Fibroblast of skin of scalp (primary cell): ENCODE measurements around the gene CDK2.

Source experiments
- DNase-seq: peaks from one replicate; pipeline ENCODE4 v3.0.0-alpha.2; 2013

Gene CDK2

DNA sequence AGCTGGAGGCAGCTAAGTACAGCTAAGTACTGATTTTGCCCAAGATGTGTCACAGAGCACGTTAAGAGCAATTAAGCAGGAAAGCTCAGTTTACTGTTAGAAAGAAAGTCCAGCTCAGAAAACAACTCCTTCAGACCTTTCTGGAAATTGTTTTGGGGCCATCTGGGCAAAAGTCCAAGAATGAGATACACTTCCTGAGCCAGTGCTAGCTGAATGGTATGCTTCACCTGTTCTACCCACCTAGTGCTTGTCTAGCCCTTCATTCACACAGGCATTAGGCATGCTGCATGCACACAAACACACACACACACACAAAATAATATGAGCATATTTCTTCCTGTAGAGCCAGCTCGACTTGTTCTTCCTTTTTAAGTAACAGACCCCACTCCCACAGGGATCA, 47.6 kb downstream of the CDK2 start:
- no peak for DNase-seq

DNA sequence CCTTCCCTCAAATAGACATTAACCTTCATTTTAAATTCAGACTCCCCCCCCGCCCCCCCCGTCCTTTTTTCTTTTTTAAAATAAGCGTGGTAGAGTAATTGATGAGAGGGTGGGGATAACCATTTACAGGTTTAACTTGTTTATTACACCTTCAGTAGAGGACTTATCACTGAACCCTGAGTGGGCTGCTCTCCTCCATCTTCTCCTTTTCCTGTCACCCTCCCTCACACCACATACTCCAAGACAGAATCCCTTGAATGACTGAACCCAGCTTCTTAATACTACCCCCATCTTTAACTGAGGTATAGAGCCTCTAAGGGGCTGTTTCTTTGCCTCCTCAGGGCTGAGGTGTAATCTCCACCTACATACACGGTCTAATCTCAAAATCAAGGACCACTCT, 50.6 kb downstream of the CDK2 start:
- no peak for DNase-seq

DNA sequence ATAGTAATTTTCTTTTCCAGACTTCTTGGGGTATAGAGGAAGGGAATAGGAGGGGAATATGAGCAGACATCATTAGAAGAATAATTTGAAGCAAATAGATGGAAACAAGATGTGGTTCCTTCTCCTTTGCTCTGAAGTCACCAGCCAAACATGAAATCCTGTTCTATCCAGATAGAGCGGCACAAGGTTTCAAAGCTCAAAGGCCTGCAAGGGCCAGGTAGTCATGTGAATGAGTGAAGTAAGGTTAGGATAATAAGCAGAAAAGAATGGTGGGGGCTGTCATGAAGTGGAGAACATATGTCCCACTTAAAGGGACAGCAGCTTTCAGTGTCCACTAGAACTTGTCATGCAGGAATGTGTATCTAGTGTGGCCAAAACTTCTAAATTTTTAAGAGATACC, 51.7 kb downstream of the CDK2 start:
- no peak for DNase-seq

DNA sequence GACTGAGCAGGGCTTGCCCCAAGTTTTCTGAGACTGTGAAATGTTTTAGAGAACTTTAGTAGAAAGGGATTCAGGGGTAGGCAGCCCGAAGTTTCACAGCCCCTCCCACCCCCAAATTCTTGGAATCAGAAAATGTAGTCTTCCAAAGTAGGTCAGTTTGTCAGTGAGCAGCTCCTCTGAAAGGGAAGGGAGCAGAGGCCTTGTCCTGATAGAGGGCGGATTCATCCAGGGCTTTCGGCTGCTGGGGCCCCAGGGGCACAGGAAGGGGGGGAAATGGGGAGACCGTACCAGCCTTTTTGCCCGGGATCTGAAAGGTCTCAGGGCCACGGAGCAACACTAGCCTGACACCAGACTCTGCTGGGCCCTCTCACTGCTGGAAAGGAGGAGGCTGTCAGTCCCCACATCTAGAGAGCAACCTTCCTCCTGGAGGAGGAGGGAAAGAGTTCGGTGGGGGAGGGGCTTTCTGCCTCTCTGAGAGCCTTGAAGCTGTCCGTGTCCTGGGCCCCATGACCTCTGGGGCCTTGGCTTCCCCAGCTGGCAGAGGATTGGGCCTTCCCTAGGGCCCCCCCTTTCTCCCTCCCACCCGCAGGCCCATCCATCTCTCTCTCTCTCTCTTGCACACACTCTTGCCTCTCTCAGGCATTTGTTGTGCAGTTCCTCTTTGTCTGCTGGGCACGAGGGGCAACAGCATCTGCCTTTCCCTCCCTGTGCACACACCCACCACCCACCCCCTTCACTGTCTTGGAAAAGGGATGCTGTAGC, 54.0 kb downstream of the CDK2 start, which contains the start of gene IKZF4:
TSS of gene IKZF4 (plus strand) at position 621 of the 762 bp plus-strand sequence. CDS start 451 bp downstream, outside the sequence.
- DNase-seq = peak; percentile 32

DNA sequence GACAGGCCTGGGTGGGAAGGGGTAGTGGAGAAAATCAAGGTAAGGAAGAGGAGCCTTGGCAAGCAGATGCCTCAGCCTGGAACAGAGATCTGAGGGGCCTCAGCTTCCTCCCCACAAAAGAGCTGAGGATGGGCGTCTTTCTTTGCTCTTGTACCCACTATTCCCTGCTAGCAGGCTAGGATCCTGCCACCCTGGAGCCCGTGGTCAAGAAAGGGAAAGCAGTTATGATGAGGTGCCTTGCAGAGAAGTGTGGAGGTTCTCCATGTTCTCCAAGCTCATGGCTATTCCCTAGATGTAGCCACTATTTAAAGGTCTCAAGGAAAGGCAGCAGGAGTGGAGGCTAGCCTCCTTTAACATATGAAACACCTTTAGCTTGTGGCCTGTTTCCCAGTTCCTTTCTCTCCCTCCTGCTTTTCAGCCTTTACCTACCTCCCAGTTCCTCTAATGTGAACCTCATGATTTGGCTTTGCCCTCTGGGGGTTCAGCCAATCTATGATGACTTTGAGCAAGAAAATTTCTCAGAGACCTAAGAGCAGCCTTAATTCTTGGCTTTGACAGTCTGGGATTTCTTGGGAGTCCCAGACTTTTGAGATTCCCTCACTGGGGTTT, 55.4 kb downstream of the CDK2 start:
- no peak for DNase-seq
